ENCODE data around the gene SUMO4.

The SUMO4 gene

GRCh38 chr6:149389509-149390297 is 10.4 kb upstream of the SUMO4 start:
- DNase-seq (ENCODE audit: low read depth) = no peak

DNA sequence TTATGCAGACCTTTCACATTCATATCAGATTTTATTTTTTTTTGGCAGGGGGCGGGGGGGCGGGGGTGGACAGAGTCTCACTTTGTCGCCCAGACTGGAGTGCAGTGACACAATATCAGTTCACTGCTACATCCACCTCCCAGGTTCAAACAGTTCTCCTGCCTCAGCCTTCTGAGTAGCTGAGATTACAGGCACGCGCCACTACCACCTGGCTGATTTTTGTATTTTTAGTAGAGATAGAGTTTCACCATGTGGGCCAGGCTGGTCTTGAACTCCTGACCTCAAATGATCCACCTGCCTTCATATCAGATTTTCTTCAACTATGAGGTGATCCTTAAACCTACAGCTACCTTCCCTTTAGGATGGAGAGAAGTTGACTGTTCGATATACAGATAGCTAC is 8.0 kb upstream of the SUMO4 start:
- no peak for DNase-seq (ENCODE audit: low read depth)

GRCh38 chr6:149392535-149392934 is 7.5 kb upstream of the SUMO4 start:
- DNase-seq (ENCODE audit: low read depth) = no peak

DNA sequence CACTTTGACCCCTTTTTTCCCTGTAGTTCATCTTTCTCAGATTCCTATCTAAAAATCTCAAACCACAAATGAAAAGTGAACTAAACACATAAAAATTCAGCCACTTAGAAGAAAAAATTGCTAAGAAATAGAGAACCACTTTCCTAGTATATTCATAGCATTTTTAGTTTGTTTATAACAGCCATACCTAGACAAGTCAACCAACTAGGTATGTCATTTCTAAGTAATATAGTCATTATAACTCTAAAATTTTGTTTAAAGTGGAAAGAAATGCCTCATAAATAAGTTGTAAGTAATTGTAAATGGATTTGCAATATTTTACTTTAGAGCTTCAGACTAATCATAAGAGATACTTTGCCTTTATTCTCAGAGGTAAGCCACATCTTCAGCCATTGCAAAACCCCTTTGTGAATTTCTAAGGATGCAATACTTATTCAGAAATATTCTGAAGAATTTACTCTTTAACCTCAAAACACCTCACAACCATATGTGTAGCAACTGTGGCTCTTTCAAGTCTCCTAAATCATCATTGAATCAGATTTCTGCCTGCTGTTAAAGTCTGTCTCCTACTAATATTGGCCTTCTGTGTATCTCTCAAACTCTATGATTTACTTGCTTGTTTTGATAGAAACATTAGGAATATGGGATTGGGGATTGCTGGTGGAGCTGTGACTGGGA is 6.9 kb upstream of the SUMO4 start:
- no peak for DNase-seq (ENCODE audit: low read depth)

DNA sequence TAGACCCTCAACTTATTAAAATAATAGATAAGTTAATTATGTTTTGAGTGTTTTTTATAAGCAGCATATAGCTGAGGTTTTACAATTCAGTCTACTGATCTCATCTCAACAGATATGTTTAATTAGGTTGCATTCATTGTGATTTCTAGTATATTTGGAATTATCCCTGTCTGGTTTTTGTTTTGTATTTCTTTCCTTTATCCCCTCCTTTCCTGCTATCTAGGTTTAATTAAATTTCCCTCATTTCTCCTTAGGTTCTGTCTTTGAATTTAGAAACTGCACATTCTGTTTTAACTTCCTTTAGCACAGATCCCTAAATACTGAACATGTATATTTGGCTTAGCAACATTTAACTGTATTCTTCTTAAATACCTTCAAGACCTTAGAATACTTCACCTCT is 4.9 kb upstream of the SUMO4 start:
- no peak for DNase-seq (ENCODE audit: low read depth)

DNA sequence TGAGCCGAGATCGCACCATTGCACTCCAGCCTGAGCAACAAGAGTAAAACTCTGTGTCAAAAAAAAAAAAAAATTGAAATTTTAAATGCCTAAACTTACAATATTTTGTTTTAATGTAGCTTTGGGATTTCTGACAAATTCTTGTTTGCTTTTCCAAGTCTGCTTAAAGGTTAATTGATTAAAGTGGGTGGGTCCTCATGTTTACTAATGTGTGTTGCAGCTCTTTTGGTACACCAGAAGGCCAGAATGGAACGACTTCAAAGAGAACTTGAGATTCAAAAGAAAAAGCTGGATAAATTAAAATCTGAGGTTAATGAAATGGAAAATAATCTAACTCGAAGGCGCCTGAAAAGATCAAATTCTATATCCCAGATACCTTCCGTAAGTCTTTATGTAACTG is 2.7 kb upstream of the SUMO4 start:
- no peak for DNase-seq (ENCODE audit: low read depth)

GRCh38 chr6:149403534-149403933 is 3.5 kb downstream of the SUMO4 start:
- DNase-seq (ENCODE audit: low read depth) = no peak

GRCh38 chr6:149405823-149406765 is 6.0 kb downstream of the SUMO4 start:
- DNase-seq (ENCODE audit: low read depth) = no peak

DNA sequence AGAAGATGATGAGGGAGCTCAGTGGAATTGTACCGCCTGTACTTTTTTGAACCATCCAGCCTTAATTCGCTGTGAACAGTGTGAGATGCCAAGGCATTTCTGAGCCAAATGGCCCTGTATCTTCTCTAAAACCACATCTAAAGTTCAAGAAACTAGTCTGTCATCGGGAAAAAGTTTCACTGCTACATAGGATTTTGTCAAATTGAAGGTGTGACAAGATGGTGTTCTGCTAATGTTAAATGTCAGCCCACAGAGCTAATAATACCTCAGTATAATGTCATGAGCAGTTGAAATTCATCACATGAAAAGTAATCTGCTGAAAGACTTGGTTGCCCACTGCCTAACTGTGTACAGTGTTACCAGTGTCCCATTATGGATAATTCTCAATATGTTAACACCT is 9.6 kb downstream of the SUMO4 start:
- no peak for DNase-seq (ENCODE audit: low read depth)

DNA sequence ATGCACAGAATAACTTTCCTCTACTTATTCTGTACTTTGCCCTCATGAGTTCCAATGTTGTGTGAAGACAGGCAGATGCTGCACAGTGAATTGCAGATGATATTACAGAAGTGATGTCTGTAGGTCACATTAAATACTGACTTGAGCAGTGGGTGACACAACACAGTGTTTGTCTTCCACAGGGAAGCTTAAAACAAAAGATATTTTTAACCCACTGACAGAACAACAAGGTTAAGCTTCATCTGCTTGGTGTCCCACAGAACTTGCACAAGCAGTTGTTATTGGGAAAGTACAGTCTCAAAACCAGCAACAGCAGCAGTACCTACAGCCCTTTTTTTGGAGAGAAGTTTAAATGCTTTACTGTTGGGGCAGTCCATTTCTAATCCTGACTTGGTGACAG is 10.5 kb downstream of the SUMO4 start:
- DNase-seq (ENCODE audit: low read depth) = no peak

DNA sequence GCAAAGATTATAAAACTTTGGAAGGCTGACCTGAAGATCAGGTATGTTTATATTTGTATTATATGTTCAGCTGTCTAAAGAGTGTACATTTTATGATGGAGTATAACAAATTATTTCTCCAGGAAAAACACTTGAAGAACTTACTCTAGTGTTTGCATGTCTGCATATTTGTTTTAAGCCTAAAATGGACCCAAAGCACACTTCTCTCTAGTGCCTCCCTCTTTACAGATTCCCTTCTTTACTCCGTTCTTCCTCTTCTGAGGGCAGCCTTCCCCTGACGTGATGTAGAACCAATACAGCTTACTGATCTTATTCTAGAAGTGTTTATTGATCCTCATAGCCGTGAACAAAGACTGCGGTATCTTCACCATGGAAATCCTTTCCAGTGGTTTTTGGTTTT is 13.9 kb downstream of the SUMO4 start:
- no peak for DNase-seq (ENCODE audit: low read depth)

DNA sequence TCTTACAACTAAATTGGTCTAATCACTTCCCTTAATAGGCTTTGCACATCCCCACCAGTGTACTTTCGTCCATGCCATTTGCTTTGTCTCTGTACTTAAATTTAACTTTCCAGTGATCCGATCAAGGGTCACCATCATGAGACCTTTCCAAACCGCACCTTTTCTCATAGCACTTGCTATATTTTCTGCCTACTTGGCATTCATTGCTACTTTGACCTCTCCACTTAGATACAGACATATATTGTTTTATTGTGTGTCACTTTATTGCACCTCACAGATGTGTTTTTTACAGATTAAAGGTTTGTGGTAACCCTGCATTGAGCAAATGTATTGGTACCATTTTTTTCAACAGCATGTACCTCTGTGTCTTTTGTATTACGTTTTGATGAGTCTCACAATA is 14.8 kb downstream of the SUMO4 start:
- no peak for DNase-seq (ENCODE audit: low read depth)

GRCh38 chr6:149419696-149420404 is 19.8 kb downstream of the SUMO4 start:
- DNase-seq (ENCODE audit: low read depth) = no peak

DNA sequence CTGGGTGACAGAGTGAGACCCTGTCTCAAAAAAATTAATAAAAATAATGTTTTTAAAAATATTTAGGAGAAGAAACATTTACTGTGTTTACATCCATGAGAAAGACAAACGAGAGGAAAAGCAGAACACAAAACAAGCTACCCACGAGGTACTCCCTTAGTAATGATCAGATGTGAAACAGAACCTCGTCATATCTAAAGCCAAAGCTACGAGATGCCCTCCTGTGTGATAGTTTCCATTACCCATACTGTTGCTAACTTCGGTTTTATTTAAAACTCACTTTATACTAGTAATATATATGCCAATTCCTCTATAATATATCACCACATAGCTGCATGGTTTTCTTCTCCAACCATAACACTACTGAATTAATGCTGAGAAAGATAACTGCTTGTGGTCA is 21.1 kb downstream of the SUMO4 start:
- DNase-seq (ENCODE audit: low read depth) = no peak

DNA sequence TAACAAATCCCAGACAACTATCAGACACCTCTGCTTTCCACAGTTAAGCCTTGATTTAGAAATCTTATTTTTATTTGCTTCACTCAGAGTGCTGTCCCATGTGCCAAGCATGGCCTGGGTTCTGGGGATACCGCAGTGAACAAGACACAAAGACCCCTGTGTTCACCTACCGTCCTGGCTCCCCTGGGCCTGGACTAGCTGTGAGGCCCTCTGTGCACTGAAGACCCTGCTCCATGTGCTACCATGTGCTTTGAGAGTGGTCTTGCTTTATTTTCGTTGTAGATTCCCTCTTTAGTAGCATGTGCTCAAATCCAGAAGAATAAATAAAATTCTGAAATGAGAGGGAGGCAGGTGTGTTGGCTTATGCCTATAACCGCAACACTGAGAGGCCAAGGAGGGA is 22.5 kb downstream of the SUMO4 start:
- no peak for DNase-seq (ENCODE audit: low read depth)

GRCh38 chr6:149423964-149424440 is 23.9 kb downstream of the SUMO4 start:
- DNase-seq (ENCODE audit: low read depth) = no peak

DNA sequence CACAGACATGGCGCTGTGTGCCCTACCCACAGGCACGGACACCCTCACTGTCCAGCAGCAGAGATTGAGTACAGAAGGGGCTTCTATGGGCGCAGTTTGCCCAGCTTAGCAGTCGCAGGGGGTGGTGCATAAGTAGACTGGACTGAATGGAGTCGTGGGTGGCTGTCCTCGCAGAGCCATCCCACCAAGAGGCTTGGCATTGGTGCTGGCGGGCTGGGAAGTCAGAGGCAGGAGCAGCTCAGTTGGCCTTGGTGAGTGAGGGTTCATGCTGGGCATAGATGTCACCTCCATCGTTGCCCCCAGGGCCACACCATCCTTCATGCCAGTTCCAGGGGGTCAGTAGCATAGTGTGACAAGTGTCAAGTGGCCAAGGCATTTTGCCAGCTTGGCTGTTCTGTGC is 25.2 kb downstream of the SUMO4 start:
- no peak for DNase-seq (ENCODE audit: low read depth)

GRCh38 chr6:149425754-149426153 is 25.7 kb downstream of the SUMO4 start:
- DNase-seq (ENCODE audit: low read depth) = no peak

- no peak for DNase-seq (ENCODE audit: low read depth)
Measured at GRCh38 chr6:149428606-149429005, 28.5 kb downstream of the SUMO4 start.

- no peak for DNase-seq (ENCODE audit: low read depth)
Measured at GRCh38 chr6:149429427-149430360, 29.6 kb downstream of the SUMO4 start.
